GM12875 (cell line): ENCODE data around the gene KANK2.
"Not testable (repeated sequence)": the region's sequence is repeated elsewhere in the genome, so short reads cannot be mapped to it uniquely, and the experiment has no call there.

ENCODE experiments used
- H3K4me3 ChIP-seq: one replicate; pipeline ENCODE4 v1.5.1; 2011; ENCODE audit warnings: low read depth, low read length, control low read depth
- CTCF ChIP-seq: IDR thresholded peaks from 2 replicates; pipeline ENCODE4 v1.5.1; 2011; ENCODE audit warnings: low read depth, mild to moderate bottlenecking, control low read depth, inconsistent platforms, low read length, moderate library complexity, borderline replicate concordance; ENCODE audit not compliant: insufficient read depth

Gene KANK2

GRCh38 chr19:11123114-11123513, 74.2 kb downstream of the KANK2 start:
- no peak overlapping the region for H3K4me3 ChIP-seq
- TF ChIP-seq CTCF = no peak

GRCh38 chr19:11121963-11122362, 75.4 kb downstream of the KANK2 start:
- not testable (repeated sequence) for H3K4me3 ChIP-seq

GRCh38 chr19:11116507-11116906, 80.8 kb downstream of the KANK2 start:
- no peak for TF ChIP-seq CTCF
- no peak overlapping the region for H3K4me3 ChIP-seq

GRCh38 chr19:11115895-11116446, 81.4 kb downstream of the KANK2 start:
- TF ChIP-seq CTCF = no peak
- no peak overlapping the region for H3K4me3 ChIP-seq

- no peak overlapping the region for H3K4me3 ChIP-seq
- no peak for TF ChIP-seq CTCF
These were observed 82.3 kb downstream of the KANK2 start for GRCh38 chr19:11115042-11115441.
